ENCODE measurements around the gene CLCN4.

Gene CLCN4

GRCh38 chrX:10124506-10125247 is 32.1 kb upstream of the CLCN4 start (continued):
- TF ChIP-seq ZNF518A (tag by site-specific recombination; conservative IDR thresholded peaks at IDR 0.05; ENCODE audit: low read depth): no peak
- no peak for TF ChIP-seq ZNF274 (IDR thresholded peaks at IDR 0.05; ENCODE audit: low read length)
- TF ChIP-seq ZNF274 (tag by site-specific recombination; IDR thresholded peaks at IDR 0.05; ENCODE audit: borderline replicate concordance): no peak
- no peak for TF ChIP-seq ZNF501 (tag by site-specific recombination; IDR thresholded peaks at IDR 0.05)

GRCh38 chrX:10125248-10125615 is 31.5 kb upstream of the CLCN4 start:
- TF ChIP-seq ZNF837 (tag by site-specific recombination; IDR thresholded peaks at IDR 0.05) (no peak), ZNF169 (tag by site-specific recombination; IDR thresholded peaks at IDR 0.05) (no peak), ZNF707 (tag by site-specific recombination; IDR thresholded peaks at IDR 0.05) (no peak), ZNF341 (tag by site-specific recombination; IDR thresholded peaks at IDR 0.05; ENCODE audit: low read depth) (no peak), KLF1 (tag by site-specific recombination; IDR thresholded peaks at IDR 0.05) (no peak), ZNF776 (tag by site-specific recombination; IDR thresholded peaks at IDR 0.05; ENCODE audit: borderline replicate concordance) (no peak), KLF8 (tag by site-specific recombination; IDR thresholded peaks at IDR 0.05) (no peak), SP7 (tag by site-specific recombination; IDR thresholded peaks at IDR 0.05) (no peak), ZNF266 (tag by site-specific recombination; IDR thresholded peaks at IDR 0.05; ENCODE audit: low read depth) (no peak)
- TF ChIP-seq, protein P1, sequence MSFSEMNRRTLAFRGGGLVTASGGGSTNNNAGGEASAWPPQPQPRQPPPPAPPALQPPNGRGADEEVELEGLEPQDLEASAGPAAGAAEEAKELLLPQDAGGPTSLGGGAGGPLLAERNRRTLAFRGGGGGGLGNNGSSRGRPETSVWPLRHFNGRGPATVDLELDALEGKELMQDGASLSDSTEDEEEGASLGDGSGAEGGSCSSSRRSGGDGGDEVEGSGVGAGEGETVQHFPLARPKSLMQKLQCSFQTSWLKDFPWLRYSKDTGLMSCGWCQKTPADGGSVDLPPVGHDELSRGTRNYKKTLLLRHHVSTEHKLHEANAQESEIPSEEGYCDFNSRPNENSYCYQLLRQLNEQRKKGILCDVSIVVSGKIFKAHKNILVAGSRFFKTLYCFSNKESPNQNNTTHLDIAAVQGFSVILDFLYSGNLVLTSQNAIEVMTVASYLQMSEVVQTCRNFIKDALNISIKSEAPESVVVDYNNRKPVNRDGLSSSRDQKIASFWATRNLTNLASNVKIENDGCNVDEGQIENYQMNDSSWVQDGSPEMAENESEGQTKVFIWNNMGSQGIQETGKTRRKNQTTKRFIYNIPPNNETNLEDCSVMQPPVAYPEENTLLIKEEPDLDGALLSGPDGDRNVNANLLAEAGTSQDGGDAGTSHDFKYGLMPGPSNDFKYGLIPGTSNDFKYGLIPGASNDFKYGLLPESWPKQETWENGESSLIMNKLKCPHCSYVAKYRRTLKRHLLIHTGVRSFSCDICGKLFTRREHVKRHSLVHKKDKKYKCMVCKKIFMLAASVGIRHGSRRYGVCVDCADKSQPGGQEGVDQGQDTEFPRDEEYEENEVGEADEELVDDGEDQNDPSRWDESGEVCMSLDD (tag by site-specific recombination; IDR thresholded peaks at IDR 0.05): no peak
- ChIA-PET POLR2A (no interaction called here), CTCF (no interaction called here)
- Histone ChIP-seq H3K4me3 (ENCODE audit: low read depth, low read length) (no peak overlapping the region), H3K36me3 (ENCODE audit: control insufficient read depth in 2 of 2, insufficient read depth in 1 of 2, low read length in 2 of 2) (peaks cover 0 to 40% of the 10 kb centered on the region in 2 experiments; a peak in 1 of 3 replicates), H3K9me3 (ENCODE audit: control insufficient read depth, insufficient read depth, low read depth, low read length) (no peaks in the 10 kb centered on the region), H3K4me1 (ENCODE audit: control insufficient read depth, insufficient read depth, low read length) (no peaks in the 10 kb centered on the region), H3K27ac (ENCODE audit: extremely low read depth, low read depth, low read length) (no peak overlapping the region)

- ChIA-PET POLR2A (no interaction called here), CTCF (no interaction called here)
- Histone ChIP-seq H3K4me1 (ENCODE audit: control insufficient read depth, insufficient read depth, low read length) (no peaks in the 10 kb centered on the region), H3K36me3 (ENCODE audit: control insufficient read depth in 2 of 2, insufficient read depth in 1 of 2, low read length in 2 of 2) (peaks cover 0 to 43% of the 10 kb centered on the region in 2 experiments; a peak in 1 of 3 replicates), H3K9me3 (ENCODE audit: control insufficient read depth, insufficient read depth, low read depth, low read length) (no peaks in the 10 kb centered on the region), H3K4me3 (ENCODE audit: low read depth, low read length) (no peak overlapping the region), H3K27ac (ENCODE audit: extremely low read depth, low read depth, low read length) (no peak overlapping the region)
- TF ChIP-seq ZNF664 (tag by site-specific recombination; IDR thresholded peaks at IDR 0.05) (no peak), KLF9 (tag by site-specific recombination; IDR thresholded peaks at IDR 0.05; ENCODE audit: low read depth) (no peak), ZNF629 (tag by site-specific recombination; IDR thresholded peaks at IDR 0.05) (no peak), ZNF214 (tag by site-specific recombination; IDR thresholded peaks at IDR 0.05; ENCODE audit: borderline replicate concordance) (no peak), ZNF148 (tag by site-specific recombination; IDR thresholded peaks at IDR 0.05; ENCODE audit: borderline replicate concordance) (no peak), TCF7L2 (IDR thresholded peaks at IDR 0.05; ENCODE audit: borderline replicate concordance, low read depth, low read length) (no peak), ZNF654 (tag by site-specific recombination; IDR thresholded peaks at IDR 0.05; ENCODE audit: low read depth) (no peak)
- TF ChIP-seq, protein P2, sequence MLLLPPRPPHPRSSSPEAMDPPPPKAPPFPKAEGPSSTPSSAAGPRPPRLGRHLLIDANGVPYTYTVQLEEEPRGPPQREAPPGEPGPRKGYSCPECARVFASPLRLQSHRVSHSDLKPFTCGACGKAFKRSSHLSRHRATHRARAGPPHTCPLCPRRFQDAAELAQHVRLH (tag by site-specific recombination; IDR thresholded peaks at IDR 0.05): no peak
Observed at GRCh38 chrX:10126044-10126443, 30.7 kb upstream of the CLCN4 start.

Measured in HEK293 (cell line).